HG02623 (cell line): ENCODE results near the gene KYNU.

Experiments used
- ATAC-seq: cut with Tn5 transposase; IDR thresholded peaks from one replicate; pipeline ENCODE4 v1.9.1; 2021; ENCODE audit warnings: moderate library complexity; ENCODE audit not compliant: unreplicated experiment

The KYNU gene

DNA sequence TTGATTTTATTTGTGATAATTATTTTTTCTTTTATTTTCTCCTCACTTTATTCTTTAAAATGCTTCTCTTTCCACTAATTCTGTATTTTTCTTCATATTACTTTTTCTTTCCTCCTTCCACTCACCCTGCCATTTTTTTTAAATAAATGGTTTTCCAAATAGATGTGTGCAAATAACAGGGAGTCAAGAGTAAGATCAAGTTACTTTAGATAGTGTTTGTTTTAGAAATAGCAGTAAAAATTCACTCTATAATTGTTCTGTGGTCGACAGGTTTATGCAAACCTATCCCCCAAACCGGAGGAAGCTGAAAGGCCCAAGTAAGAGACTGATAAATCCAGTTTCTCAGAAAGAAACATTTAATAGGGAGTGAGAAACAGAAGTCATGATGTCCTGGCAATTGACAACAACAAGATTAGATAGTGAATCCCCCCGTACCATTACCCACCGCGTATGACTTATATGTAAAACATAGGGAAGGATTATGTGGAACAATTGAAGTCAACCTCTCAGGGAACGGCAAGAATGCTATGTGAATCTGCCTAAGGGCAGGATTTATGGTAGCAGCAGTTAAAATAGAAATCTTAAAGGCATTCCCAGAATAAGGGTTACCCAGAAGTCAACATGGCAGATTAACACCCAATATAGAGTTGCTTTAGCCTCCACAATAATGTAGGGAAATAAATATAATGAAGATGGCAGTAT is 75.5 kb downstream of the KYNU start:
- ATAC-seq: no peak

DNA sequence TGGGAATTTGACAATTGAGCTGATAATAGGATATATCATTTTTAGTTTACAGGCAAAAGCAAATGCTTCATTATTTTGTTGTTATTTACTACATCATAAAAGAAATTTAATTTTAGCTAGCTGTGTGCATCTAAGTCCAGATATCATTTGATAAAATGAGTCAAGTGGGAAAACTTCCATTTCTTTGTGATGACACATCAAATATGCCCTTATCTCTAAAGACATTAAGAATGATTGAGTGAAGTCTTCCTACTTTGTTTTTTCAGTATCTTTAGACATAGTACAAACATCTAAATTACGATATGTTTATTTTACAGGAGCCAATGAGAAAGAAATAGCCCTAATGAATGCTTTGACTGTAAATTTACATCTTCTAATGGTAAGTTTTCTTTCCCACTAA is 77.0 kb downstream of the KYNU start:
- no peak for ATAC-seq

DNA sequence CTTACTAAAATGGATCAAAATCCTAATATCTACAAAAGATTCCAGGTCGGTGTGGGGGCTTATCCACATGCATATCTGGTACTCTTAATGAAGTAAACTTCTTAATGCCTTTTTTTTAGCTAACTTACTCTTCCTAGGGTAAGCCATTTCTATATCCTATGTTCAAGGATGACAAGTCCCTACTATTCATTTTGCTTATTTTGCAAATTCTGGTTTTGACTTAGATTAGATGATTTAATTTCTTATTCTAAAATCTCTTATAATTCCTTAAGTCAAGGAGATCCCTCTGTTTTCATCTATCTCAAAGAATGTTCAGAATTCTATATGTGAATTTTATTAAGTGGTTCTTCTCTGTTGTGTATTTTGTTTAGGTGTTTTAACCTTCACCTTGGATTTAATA is 79.7 kb downstream of the KYNU start:
- ATAC-seq: no peak

DNA sequence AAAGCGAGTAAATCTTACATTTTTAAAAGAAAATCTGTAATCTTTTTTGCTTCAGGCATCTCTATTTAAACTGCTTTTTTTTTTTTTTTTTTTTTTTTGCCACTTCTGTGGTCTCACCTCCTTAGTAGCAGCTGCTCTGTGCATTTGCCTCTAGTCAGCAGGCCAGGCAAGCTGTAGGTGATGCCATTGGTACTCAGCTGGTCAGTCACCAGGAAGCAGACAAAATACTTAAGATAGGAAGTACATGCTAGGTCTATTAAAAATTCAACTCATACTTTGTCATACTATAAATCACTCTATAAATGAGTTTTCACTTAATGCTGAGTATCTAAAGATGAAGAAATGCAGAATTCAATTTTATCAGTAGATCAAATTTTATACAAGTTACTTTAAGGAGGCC is 83.7 kb downstream of the KYNU start:
- ATAC-seq: no peak

DNA sequence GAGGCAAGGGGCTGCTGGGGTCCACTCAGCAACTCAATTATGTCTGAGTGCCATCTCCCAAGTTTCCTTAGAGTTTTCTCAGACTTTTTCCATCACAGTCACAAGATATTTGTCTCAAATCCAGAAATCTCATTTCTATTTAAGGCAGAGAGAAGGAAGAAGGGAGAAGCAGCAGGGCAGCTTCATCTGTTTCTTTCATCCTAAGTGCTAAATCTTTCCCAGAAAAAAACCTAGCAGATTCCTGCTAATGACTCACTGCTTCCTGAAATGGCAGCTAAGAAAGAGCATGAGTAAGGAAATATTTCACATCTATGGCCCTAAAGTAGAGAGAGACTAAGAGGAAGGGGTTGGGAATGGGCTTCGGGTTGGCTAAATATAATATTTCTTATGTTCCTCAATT is 88.0 kb downstream of the KYNU start:
- no peak for ATAC-seq

DNA sequence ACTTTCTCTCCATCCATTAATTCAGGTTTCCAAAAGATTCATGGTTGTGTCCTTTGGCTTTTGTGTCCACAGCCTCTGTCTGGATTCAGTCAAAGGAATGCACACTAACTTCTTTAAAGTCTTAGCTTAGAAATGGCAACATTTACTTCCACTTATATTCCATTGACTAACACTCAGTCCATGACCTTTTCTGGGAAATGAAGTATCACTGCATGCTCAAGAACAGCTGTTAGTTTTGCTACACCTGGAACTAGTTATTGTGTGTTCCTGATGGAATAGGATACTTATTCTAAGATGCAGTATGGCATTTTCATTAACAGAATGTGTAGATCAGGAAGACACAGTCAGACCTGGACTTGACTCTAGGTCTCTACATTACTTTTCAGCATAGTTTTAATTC is 88.8 kb downstream of the KYNU start:
- ATAC-seq: no peak

DNA sequence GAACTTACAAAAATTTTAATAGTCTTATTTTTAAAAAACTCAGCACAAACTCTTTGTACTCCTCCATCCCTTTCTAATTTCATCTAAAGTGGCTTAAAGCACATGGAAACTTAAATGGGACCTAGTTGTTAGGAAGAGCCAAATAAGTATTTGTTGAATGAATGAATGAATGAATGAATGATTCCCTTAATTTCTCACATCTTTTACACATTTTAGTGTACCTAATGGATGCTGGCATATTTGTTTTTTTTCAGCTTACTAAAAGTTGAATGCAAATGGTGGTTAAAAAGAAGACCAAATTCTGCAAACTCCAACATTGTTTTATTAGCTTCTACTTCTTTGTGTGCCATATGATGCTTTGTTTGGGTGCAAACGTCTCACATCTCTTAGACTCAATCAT is 89.6 kb downstream of the KYNU start:
- no peak for ATAC-seq

DNA sequence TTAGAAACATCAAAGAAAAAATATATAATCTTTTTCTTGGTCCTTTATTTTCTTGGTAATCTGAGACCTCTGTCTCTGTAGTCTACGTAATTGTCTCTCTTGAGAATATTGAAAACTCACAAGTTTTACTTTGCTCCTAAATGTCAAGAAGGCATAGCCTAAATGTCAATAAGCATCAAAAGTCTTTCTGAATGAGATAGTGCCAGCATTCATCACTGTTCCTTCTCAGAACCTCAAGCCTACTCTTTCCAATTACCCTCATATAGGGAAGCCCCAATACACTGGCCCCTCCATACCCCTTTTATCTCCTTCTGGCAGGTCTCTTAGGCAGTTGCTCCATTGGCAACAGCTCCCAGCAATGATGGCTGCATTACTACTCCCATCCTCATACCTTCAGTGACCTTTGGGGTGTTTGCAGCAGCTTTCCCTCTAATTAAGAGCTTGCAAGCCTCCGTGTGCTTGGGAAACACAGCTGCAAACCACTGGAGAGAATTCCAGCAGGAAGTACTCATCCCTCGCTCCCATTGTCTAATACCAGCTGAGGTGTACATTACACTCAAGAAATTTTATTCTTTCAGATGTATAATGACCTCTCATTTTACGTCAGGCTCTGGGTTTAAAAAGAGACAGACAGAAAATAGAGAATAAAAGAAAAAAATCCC is 95.8 kb downstream of the KYNU start:
- ATAC-seq: no peak

DNA sequence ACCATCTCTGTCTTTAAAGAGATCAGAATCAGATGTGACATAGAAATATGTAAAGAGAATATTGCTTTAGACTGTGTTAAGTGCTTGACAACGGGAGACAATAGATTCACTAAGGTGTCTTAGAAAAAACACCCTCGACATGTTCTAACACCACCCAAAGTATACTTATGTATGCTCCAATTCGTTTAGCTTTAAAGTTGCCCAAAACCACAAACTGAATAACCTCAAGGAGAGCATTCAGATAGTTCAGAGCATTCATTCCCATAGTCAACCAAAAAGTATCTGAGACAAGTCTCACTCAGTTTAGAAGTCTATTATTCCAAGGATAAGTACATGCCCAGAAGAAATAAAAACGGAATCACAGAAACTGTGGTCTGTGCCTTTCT is 96.4 kb downstream of the KYNU start:
- ATAC-seq: no peak

DNA sequence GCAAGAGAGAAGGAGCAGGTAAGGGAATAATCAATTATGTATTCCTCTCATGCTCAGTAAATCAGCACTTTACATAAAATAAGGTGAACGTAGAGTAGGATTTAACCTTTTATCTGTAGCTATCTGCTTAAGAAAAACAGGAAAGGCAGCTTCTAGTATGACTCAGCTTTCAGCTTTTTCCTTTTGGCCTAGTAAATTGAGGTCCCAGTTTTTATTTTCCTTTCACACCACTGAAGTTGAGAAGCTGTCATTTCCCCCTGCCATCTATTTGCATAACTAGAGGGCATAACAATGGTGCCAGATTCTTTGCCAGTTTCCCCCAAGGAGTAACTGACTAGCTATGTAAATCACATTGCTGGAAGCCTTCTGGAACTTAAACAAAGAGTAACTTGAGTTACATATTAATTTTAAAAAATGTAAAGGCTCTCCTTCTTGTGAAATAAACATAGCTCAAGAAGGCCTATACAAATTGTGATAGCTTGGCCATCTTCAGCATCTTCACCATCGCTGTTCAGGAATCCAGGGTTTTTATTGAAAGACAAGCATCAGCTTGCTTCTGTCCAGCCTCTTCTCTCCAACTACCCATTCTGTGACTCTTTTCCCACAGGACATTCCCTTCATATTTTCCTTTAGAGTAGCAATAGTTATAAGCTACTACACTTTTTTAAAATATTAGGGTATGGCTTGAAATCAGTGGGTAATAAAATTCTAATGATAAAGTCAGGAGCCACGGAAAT is 97.0 kb downstream of the KYNU start:
- peak; percentile 50 for ATAC-seq

DNA sequence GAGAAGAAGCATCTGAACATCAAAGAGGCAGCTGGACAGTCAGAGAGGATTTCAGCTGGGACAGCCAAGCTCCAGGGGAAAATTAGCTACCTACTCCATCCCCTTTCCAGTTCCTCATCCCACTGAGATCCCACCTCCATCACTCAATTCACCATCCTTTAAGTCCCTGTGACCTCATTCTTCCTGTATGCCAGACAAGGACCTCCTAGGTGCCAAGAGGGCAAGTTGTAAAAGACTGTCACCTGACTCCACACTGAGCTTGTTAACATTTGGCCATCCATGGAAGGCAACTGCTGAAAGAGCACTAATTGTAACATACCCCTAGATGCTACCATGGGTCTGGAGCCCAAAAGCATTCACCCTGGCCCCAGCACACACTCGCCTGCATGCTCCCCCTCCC is 97.8 kb downstream of the KYNU start:
- no peak for ATAC-seq

DNA sequence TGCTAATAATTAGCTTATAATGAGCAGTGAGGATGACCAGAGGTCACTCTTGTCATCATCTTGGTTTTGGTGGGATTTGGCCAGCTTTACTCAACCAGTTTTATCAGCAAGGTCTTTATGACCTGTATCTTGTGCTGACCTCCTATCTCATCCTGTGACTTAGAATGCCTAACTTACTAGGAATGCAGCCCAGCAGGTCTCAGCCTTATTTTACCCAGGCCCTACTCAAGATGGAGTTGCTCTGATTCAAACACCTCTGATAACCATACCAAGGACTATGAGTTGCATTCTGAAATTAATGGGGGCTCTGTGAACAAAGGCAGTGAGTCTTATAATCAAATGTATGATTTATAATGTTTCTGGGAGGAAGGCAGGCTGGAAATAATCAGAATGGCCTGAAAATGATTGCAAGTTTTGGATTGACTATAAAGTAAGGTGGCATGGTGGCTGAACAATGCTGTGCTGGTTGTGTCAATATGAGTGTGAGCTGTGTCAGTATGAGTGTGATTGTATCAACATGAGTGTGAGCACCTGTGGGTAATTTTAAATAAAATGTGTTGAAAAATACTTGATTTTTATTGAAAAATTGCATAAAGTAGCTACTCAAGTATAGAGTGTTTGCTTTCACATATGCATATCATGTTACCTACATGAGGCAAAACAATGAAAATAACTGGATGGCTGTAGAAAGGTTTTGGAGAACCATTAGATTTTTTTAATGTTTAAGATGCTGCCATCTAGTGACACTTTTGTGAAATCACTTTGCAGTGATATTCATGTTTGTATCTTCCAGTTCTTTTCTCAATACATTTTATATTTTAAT is 103.0 kb downstream of the KYNU start:
- ATAC-seq: peak; percentile 33

DNA sequence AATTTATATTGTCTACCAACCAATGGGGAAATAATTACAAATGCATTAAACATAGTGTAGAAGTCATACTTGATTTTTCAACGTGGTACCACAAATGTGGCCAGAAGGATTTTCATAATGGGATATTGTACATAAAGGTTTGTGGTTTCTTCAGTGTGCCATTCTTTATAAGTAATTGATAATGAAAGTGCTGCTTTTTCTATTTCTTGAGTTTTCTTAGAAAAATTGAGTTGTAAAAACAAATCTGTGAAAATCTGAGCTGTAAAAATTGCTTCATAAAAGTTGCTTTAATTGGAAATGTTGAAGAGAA is 103.6 kb downstream of the KYNU start:
- ATAC-seq: no peak

DNA sequence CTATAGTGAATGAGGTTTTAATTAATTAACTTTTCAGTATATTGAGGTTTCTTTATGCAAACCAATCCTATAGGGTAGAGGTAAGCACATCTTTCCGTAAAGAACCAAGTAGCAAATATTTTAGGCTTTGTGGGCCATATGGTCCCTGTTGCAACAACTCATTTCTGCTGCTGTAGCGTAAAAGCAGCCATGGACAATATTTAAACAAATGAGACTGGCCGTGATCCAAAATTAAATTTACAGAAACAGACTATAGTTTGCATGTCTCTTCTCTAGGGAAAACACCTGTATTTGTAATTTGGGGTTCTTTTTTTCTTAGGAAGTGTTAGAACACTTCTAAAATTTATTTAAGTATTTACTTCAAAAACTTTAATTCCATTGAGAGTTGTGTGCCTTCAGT is 104.3 kb downstream of the KYNU start:
- ATAC-seq: no peak

DNA sequence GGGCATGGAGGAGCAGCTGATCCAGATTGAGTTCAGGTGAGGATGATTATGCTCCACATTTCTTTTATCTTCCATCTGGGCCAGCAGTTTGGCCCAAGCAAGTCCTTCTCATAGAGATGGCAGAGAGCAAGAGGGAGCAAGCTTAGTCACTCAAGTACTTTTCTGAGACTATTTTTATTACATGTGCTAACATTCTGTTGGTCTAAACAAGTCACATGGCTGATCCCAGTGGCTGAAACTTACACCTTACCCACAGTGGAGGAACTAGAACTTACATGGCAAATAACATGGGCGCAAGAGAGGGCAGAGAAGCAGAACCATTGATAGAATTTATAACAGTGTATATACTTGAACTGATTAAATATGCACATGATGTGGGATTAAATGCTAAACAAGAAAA is 105.7 kb downstream of the KYNU start:
- peak; percentile 73 for ATAC-seq

DNA sequence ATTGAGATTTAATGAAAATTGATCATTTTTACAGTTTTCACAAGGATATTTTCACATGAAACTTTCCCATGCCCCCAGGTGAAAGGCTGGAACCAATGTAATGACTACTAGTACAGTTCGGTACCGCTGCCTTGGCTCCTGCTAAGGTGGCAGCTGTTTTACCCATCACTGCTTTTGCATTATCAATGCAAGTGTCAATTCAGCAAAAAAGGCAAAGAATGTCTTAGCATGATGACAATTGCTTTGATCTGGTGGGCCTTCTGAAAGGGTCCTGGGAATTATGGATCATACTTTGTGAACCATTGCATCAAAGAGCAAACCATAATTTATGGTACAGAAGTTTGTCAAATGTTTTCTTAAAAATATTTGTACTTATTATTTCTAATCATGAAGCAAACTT is 107.2 kb downstream of the KYNU start:
- ATAC-seq: no peak

DNA sequence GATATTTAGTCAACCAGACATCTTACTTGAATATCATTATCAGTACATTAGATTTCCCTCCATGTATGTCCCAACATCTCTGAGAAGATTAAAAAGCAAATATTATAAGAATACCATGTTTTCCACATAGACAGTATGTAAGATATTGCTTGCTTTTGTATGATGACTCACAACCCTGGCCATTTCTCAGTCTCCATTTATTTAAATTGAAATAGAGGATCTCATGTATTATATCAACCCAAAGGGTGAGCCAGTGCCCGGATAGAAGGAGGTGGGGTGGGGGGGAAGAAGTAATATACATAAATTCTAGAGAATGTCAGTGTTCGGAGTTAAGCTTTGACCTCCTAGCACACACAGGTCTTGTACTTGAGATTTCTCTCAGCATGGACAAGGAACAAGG is 109.6 kb downstream of the KYNU start:
- ATAC-seq: no peak

DNA sequence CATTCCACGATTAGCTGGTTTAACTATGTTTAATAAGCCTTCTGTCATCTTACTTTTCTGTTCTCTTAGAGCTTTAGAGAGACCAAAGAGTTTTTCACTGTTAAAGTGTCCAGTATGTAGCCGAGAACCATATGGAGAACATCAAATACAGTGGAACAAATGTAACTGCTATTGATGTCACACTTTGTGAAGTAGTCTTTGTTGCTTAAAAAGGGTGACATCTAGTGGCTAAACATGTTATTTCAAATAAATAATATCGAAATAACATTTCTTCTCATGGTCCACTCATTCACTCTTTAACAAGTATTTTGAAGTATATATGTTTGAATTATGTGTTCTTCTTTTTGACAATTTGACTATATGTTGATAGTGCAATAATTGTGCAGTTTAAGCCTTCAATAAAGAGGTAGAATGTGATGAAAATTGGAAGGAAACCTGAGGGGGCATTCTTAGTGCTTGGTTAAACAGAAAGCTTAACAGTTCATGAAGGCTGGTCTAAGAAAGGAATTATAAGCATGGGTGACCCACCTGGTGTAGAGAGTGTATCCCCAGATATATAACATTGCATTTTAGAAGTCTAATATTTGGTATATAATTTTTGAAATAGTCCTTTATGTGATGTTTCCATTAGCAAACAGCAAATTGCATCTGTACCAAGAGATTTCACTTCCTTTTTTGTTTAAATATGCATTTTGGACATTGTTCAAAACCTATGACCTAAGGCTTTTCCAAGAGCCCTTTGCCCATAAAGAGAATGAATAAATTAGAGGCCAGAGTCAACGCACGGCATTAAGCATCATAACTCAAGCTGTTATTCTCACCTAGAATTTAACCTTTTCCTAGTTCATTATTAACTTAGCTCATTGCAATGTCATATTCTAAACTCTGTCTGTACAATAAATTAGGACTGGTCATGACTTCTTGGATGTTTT is 112.1 kb downstream of the KYNU start:
- ATAC-seq: peak; percentile 70

DNA sequence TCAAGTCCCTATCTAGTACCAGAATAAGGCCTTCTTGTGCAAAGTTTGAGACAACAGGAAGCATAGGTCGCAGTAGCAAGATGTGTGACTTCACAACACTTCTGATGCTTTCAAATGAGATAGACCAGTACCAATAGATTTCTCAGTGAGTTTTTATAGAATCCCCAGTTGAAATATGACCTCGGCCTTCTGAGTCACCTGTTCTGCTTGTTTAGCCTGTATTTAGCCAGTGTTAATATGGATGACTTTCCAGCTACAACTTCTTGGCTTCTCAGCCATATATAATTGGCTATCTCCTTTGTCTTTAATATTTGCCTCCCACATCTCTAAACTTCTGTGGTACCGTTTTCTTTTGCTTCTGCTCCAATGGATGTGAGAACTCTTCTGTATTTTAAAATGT is 113.8 kb downstream of the KYNU start:
- ATAC-seq: no peak

DNA sequence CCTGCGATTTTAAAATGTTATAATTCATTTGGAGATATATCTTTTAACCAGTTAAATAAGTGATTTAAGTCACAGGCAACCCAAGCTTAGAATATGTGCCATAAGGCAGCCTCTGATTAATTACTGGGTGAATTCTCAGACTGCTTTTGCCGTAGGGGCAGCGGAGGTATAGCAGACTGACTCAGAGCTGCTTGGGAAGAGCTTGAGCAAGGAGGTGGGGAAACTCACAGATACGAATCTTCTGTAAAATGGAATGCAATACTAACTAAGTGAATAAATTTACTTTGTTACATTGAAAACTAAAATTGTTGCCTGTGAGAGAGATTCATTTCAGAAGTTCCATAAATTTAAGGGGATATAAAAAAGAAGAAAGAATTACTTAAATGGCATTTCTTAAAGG is 115.4 kb downstream of the KYNU start:
- ATAC-seq: no peak

DNA sequence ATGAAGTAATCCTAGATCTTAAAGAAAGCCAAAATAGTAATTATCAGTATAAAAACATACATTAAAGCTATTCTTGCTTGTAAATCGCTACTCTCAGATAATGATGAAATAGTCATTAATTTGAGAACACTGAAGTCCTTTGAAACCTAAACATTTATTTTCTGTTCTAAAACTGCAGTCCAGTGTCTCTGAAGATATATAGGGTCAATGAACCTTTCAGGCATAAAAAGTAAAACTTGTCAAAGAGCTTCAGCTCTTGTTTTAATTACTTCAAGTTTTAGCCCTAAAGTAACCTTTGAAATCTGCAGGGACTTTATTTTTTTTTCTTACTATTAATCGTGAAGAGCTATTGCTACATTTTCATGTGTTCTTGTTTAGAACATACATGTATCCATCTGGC is 116.3 kb downstream of the KYNU start:
- ATAC-seq: no peak
